GM21723 (cell line): Measurements from ENCODE around the gene CLK3.
"Not testable (repeated sequence)": the region's sequence is repeated elsewhere in the genome, so short reads cannot be mapped to it uniquely, and the experiment has no call there.

Experiments used
- ATAC-seq: cut with Tn5 transposase; IDR thresholded peaks from one replicate; pipeline ENCODE4 v1.9.1; 2021; ENCODE audit warnings: mild to moderate bottlenecking, moderate library complexity; ENCODE audit not compliant: unreplicated experiment

Gene CLK3

GRCh38 chr15:74615508-74616365 is at the start of gene CLK3:
Gene CLK3, plus strand, starts transcription at chr15:74615836. Its CDS starts 3,361 bp downstream, at chr15:74619197.
- peak; percentile 82 for ATAC-seq

GRCh38 chr15:74568594-74568993 is 47.0 kb upstream of the CLK3 start:
- ATAC-seq = no peak

- no peak for ATAC-seq
These were observed 45.9 kb upstream of the CLK3 start for GRCh38 chr15:74569731-74570070.

GRCh38 chr15:74571191-74571590 is 44.4 kb upstream of the CLK3 start:
- no peak for ATAC-seq

- ATAC-seq = no peak
These were observed 41.6 kb upstream of the CLK3 start for GRCh38 chr15:74573987-74574386.

- ATAC-seq = no peak
These were observed 37.1 kb upstream of the CLK3 start for GRCh38 chr15:74578496-74578994.

GRCh38 chr15:74579001-74579400 is 36.6 kb upstream of the CLK3 start:
- ATAC-seq = no peak

- no peak for ATAC-seq
These were observed 34.9 kb upstream of the CLK3 start for GRCh38 chr15:74580538-74581350.

- no peak for ATAC-seq
These were observed 31.4 kb upstream of the CLK3 start for GRCh38 chr15:74584204-74584603.

GRCh38 chr15:74584779-74585178 is 30.9 kb upstream of the CLK3 start:
- no peak for ATAC-seq

- ATAC-seq = no peak
These were observed 30.4 kb upstream of the CLK3 start for GRCh38 chr15:74585191-74585590.

GRCh38 chr15:74585857-74586256 is 29.8 kb upstream of the CLK3 start:
- no peak for ATAC-seq

- ATAC-seq = no peak
These were observed 25.8 kb upstream of the CLK3 start for GRCh38 chr15:74589826-74590225.

GRCh38 chr15:74592222-74592621 is 23.4 kb upstream of the CLK3 start:
- ATAC-seq = no peak

- ATAC-seq = no peak
These were observed 22.5 kb upstream of the CLK3 start for GRCh38 chr15:74593122-74593521.

- ATAC-seq = no peak
These were observed 21.2 kb upstream of the CLK3 start for GRCh38 chr15:74594455-74594854.

GRCh38 chr15:74595271-74595670 is 20.4 kb upstream of the CLK3 start:
- ATAC-seq = no peak

GRCh38 chr15:74596736-74597135 is 18.9 kb upstream of the CLK3 start:
- ATAC-seq = not testable (repeated sequence)

- not testable (repeated sequence) for ATAC-seq
These were observed 18.4 kb upstream of the CLK3 start for GRCh38 chr15:74597146-74597705.

- peak; percentile 84 for ATAC-seq
These were observed 17.4 kb upstream of the CLK3 start for GRCh38 chr15:74598126-74598842.

GRCh38 chr15:74599156-74599555 is 16.5 kb upstream of the CLK3 start:
- ATAC-seq = no peak
